Suppressor macrophage treated with lipopolysaccharide for 4 hours (primary cell): ENCODE measurements around the gene OLIG3.

Experiments used
- DNase-seq: peaks from one replicate; pipeline ENCODE4 v3.0.0-alpha.2; 2020

The OLIG3 gene

GRCh38 chr6:137465378-137466009 is 28.7 kb downstream of the OLIG3 start:
- DNase-seq = no peak

DNA sequence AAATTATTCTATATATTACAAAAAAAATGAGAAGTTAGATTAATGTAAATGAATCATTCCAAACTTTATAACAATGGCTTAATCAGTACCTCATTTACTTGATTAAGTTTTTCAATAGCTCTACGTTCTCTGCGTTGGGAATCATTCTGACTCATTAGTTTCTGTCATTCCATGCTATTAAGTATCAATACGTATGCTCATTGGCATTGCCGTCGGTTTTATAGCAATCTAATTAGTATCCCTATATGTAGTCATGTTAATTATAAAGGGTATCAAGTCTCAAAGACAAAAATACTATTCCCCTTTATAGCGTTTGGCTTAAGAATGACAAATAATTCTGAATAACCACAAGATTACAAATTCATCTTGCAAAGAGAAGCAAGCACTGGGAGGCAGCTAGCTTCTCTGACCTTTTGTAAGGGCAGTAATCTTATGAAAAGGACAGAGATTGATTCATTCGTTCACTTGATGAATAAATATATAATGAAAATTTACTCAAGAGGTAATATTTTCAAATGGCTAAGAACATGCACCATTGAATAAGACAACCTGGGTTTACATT is 41.8 kb downstream of the OLIG3 start:
- no peak for DNase-seq

- no peak for DNase-seq
Observed at GRCh38 chr6:137443901-137444300, 50.3 kb downstream of the OLIG3 start.
